HepG2 (cell line): ENCODE results near the gene ARHGAP5. TPM values are rescaled to one million over a fixed set of nuclear protein-coding genes. Genes with fewer than 3 reads are reported as not detected.

Experiments
- DMAP1 ChIP-seq: IDR thresholded peaks from 2 replicates; pipeline ENCODE4 v1.6.1; 2016
- GFI1 ChIP-seq: sonication (generic); formaldehyde crosslinking; IDR thresholded peaks from 2 replicates; pipeline ENCODE4 v1.5.0; 2020; ENCODE audit warnings: missing genetic modification reagents, mild to moderate bottlenecking, borderline replicate concordance
- SOX6 ChIP-seq, 2 experiments: fragments of 450-650 bp in 1 of 2; sonication (generic) in 1 of 2; formaldehyde crosslinking in 1 of 2; IDR thresholded peaks; 2 replicates each; pipeline versions ENCODE4 v1.4.0 to v1.6.1; 2017 to 2020; ENCODE audit warnings: antibody characterized with exemption in 1 of 2, mild to moderate bottlenecking in 1 of 2, missing genetic modification reagents in 1 of 2
- polyA plus RNA-seq, 8 experiments: library from polyadenylated mRNA; depleted of rRNA in 3 of 8; stranded (reverse) in 7 of 8; unstranded in 1 of 8; fragments of >200 nt; fragmentation: Illumina TruSeq in 4 of 8; extraction: Trizol in 4 of 8; gene quantifications; 2 replicates each; pipeline versions ENCODE4 v1.2.1 to v1.2.3, GENCODE V29; 2011 to 2016; ENCODE audit warnings: low read depth in 4 of 8, missing spikeins in 1 of 8, mixed read lengths in 1 of 8; ENCODE audit not compliant: insufficient read depth in 1 of 8
- total RNA-seq, 5 experiments: library from RNA; depleted of rRNA; stranded (reverse); fragments of >200 nt; fragmentation: Illumina TruSeq; extraction: Trizol; gene quantifications; 2 replicates each; pipeline ENCODE4 v1.2.3, GENCODE V29; 2016; ENCODE audit warnings: low read depth in 1 of 5
- TF ChIP-seq, protein P1 (sequence below), 2 experiments: sonication (generic) in 1 of 2; formaldehyde crosslinking in 1 of 2; IDR thresholded peaks; 2 replicates each; pipeline versions ENCODE4 v1.6.1 to v1.9.0; 2014 to 2022; ENCODE audit warnings: antibody characterized with exemption in 1 of 2, borderline replicate concordance in 1 of 2, inconsistent platforms in 1 of 2, low read depth in 1 of 2, missing genetic modification reagents in 1 of 2

ARHGAP5 gene
- total and polyA plus RNA-seq, 2 of the 13 experiments (the other 11 are each of a cell fraction or from before 2014, with no cell fraction given): 33.7 to 144 TPM

DNA sequence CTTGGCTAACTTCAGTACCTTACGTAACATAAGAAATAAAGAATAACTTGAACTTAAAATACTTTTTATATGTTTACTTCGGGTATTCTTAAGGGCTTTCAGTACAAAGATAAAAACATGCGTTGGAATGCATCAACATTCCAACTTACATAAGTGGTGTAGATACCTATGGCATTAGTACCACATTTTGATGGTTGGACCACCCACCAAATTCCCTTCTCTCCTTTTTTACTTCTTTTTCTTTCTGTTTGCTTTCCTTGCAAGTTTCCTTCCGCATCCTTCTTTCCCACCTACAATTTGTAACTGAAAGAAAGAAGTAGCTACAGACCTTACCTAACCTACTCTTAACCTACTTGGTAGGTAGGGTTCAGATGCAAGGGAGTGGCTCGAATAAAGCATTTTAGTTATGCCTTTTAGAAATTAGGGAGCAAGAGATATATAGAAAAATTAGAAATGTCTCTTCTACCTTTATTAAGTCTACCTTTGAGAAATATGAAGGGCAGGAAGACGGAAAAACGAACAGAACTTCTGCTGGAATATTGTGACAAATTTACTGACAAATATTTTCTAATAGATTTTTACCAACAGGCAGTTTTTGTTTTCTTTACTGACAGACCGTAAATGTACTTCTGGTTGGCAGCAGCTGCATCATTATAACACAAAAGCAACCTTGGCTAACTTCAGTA is 2.1 kb upstream of the ARHGAP5 start (continued):
- TF ChIP-seq, protein P1, sequence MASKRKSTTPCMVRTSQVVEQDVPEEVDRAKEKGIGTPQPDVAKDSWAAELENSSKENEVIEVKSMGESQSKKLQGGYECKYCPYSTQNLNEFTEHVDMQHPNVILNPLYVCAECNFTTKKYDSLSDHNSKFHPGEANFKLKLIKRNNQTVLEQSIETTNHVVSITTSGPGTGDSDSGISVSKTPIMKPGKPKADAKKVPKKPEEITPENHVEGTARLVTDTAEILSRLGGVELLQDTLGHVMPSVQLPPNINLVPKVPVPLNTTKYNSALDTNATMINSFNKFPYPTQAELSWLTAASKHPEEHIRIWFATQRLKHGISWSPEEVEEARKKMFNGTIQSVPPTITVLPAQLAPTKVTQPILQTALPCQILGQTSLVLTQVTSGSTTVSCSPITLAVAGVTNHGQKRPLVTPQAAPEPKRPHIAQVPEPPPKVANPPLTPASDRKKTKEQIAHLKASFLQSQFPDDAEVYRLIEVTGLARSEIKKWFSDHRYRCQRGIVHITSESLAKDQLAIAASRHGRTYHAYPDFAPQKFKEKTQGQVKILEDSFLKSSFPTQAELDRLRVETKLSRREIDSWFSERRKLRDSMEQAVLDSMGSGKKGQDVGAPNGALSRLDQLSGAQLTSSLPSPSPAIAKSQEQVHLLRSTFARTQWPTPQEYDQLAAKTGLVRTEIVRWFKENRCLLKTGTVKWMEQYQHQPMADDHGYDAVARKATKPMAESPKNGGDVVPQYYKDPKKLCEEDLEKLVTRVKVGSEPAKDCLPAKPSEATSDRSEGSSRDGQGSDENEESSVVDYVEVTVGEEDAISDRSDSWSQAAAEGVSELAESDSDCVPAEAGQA (IDR thresholded peaks at IDR 0.05; ENCODE audit: low read depth): no peak
- TF ChIP-seq, protein P1 (CRISPR knock-in tag; IDR thresholded peaks at IDR 0.05; ENCODE audit: borderline replicate concordance): no peak
- TF ChIP-seq DMAP1 (CRISPR knock-in tag): no peak
- TF ChIP-seq SOX6 (IDR thresholded peaks at IDR 0.05): no peak
- no peak for TF ChIP-seq SOX6 (CRISPR knock-in tag; IDR thresholded peaks at IDR 0.05)
- 0 out of 2 replicates have a peak, but pooled peaks have one; percentile 35 for TF ChIP-seq GFI1 (CRISPR knock-in tag)
